ENCODE results near the gene RASSF7.

RASSF7 gene

GRCh38 chr11:551131-551530 is 9.6 kb upstream of the RASSF7 start:
- no peak for DNase-seq (ENCODE audit: low spot score)
- TF ChIP-seq CTCF (IDR thresholded peaks at IDR 0.05; ENCODE audit: extremely low read depth, insufficient read depth, missing control alignments), result no peak
- in situ Hi-C loops (cut with MboI; ENCODE audit: low pct_unique_long_range_greater_than_20kb, low sequenced_read_pairs, unreplicated experiment), result loop anchor here (10.0 kb wide), 1 partner anchor 164 kb away; no protein-coding TSS in a partner anchor

- in situ Hi-C loops (cut with MboI; ENCODE audit: low pct_unique_long_range_greater_than_20kb, low sequenced_read_pairs, unreplicated experiment), result loop anchor here (10.0 kb wide), 1 partner anchor 163 kb away; no protein-coding TSS in a partner anchor
- no peak for TF ChIP-seq CTCF (IDR thresholded peaks at IDR 0.05; ENCODE audit: extremely low read depth, insufficient read depth, missing control alignments)
- DNase-seq (ENCODE audit: low spot score), result no peak
Measured at GRCh38 chr11:551596-551995, 9.2 kb upstream of the RASSF7 start.

GRCh38 chr11:553083-553987 is 7.4 kb upstream of the RASSF7 start:
- no peak for DNase-seq (ENCODE audit: low spot score)
- in situ Hi-C loops (cut with MboI; ENCODE audit: low pct_unique_long_range_greater_than_20kb, low sequenced_read_pairs, unreplicated experiment), result loop anchor here (10.0 kb wide), 1 partner anchor 161 kb away; no protein-coding TSS in a partner anchor
- no peak for TF ChIP-seq CTCF (IDR thresholded peaks at IDR 0.05; ENCODE audit: extremely low read depth, insufficient read depth, missing control alignments)

GRCh38 chr11:553988-554340 is 6.8 kb upstream of the RASSF7 start:
- no peak for DNase-seq (ENCODE audit: low spot score)
- in situ Hi-C loops (cut with MboI; ENCODE audit: low pct_unique_long_range_greater_than_20kb, low sequenced_read_pairs, unreplicated experiment), result loop anchor here (10.0 kb wide), 1 partner anchor 161 kb away; no protein-coding TSS in a partner anchor
- TF ChIP-seq CTCF (IDR thresholded peaks at IDR 0.05; ENCODE audit: extremely low read depth, insufficient read depth, missing control alignments), result no peak

- peak; percentile 94 for DNase-seq (ENCODE audit: low spot score)
- in situ Hi-C loops (cut with MboI; ENCODE audit: low pct_unique_long_range_greater_than_20kb, low sequenced_read_pairs, unreplicated experiment), result loop anchor here (10.0 kb wide), 1 partner anchor 160 kb away; no protein-coding TSS in a partner anchor
- peak; percentile 94 for TF ChIP-seq CTCF (IDR thresholded peaks at IDR 0.05; ENCODE audit: extremely low read depth, insufficient read depth, missing control alignments)
Measured at GRCh38 chr11:554428-555226, 6.1 kb upstream of the RASSF7 start.

- DNase-seq (ENCODE audit: low spot score), result no peak
- in situ Hi-C loops (cut with MboI; ENCODE audit: low pct_unique_long_range_greater_than_20kb, low sequenced_read_pairs, unreplicated experiment), result loop anchor here (10.0 kb wide), 1 partner anchor 159 kb away; no protein-coding TSS in a partner anchor
Measured at GRCh38 chr11:555227-555779, 5.5 kb upstream of the RASSF7 start.

More at GRCh38 chr11:555227-555779, 5.5 kb upstream of the RASSF7 start:
- no peak for TF ChIP-seq CTCF (IDR thresholded peaks at IDR 0.05; ENCODE audit: extremely low read depth, insufficient read depth, missing control alignments)

Measured in GM13977 (cell line).